Type B pancreatic cell (in vitro differentiated cells): ENCODE results near the gene CIPC. TPM values are rescaled to one million over a fixed set of nuclear protein-coding genes. Genes with fewer than 3 reads are reported as not detected.
A peak's percentile ranks its signal among the peaks of the same experiment; 100 is the strongest.

ENCODE experiments used
- DNase-seq: peaks from one replicate; pipeline ENCODE4 v3.0.0; 2021; ENCODE audit warnings: mixed read lengths; ENCODE audit not compliant: unreplicated experiment; ENCODE audit errors: extremely low spot score
- H3K27ac Mint-ChIP-seq: 2 replicates; pipeline ENCODE4 v1.8.0; 2021; ENCODE audit warnings: mild to moderate bottlenecking, mixed read lengths
- H3K27me3 Mint-ChIP-seq: 2 replicates; pipeline ENCODE4 v1.8.0; 2021; ENCODE audit warnings: mixed read lengths
- H3K36me3 Mint-ChIP-seq: 2 replicates; pipeline ENCODE4 v1.8.0; 2021; ENCODE audit warnings: mixed read lengths
- H3K4me1 Mint-ChIP-seq: one replicate; pipeline ENCODE4 v1.8.0; 2021; ENCODE audit warnings: mixed read lengths; ENCODE audit not compliant: unreplicated experiment
- H3K4me3 Mint-ChIP-seq: 2 replicates; pipeline ENCODE4 v1.8.0; 2021; ENCODE audit warnings: mild to moderate bottlenecking, mixed read lengths
- H3K9me3 Mint-ChIP-seq: 2 replicates; pipeline ENCODE4 v1.8.0; 2021; ENCODE audit warnings: mixed read lengths
- CTCF ChIP-seq: fragments of 200-600 bp; sonication (generic); conservative IDR thresholded peaks from 2 replicates; pipeline ENCODE4 v1.5.0; 2021; ENCODE audit warnings: antibody characterized with exemption, mild to moderate bottlenecking
- total RNA-seq: library from RNA; stranded (reverse); gene quantifications from 2 replicates; pipeline ENCODE4 v1.2.1, GENCODE V29; 2021; ENCODE audit warnings: low replicate concordance

The CIPC gene
- total RNA-seq, 1 donor from 2014 or later: 27.2 TPM

DNA sequence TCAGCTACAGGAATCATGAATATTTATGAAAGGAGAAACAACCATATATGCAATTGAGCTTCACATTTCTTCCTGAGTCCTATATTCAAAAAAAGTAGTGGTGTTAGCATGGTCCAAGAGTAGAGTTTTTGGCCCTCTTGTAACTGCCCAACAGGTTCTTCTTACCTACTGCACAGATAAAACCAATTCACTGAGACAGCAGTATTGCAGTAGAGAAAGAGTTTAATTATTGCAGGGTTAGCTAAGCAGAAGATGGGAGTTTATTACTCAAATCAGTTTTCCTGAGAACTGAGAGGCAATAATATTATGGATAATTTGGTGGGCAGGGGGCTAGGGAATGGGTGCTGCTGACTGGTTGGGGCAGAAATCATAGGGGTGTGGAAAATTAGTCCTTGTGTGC, 6.5 kb upstream of the CIPC start:
- DNase-seq: no peak
- no peak for TF ChIP-seq CTCF
- Mint-ChIP-seq H3K36me3 (peaks cover 4% of the 10 kb centered on the region), H3K4me3 (no peak overlapping the region), H3K27ac (no peak overlapping the region), H3K27me3 (no peaks in the 10 kb centered on the region), H3K4me1 (peaks cover 21% of the 10 kb centered on the region), H3K9me3 (peaks cover 8% of the 10 kb centered on the region)

DNA sequence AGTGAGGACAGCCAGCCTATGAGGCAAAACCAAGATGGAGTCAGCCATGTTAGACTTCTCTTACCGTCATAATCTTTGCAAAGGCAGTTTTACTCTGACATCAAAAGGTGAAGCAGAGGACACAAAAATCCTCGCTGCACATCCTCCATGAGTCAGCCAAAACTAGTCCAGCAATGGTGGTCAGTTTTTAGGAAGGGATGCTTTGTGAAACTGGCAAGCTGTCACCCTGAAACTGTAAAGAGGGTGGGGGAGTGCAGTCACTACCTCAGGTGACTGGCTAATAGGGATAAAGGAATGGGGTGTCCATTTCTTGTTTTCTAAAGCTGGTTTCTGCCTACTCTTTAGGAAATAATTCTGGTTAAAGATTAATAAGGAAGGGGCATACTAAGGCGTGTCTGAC, 5.4 kb upstream of the CIPC start:
- H3K27me3 Mint-ChIP-seq: no peaks in the 10 kb centered on the region
- no peak for TF ChIP-seq CTCF
- H3K4me3 Mint-ChIP-seq: no peak overlapping the region
- DNase-seq: no peak
- peak overlapping the region; percentile 80 for H3K27ac Mint-ChIP-seq
- H3K4me1 Mint-ChIP-seq: peaks cover 24% of the 10 kb centered on the region
- peaks cover 4% of the 10 kb centered on the region for H3K36me3 Mint-ChIP-seq
- H3K9me3 Mint-ChIP-seq: peaks cover 8% of the 10 kb centered on the region

- H3K4me1 Mint-ChIP-seq: peaks cover 29% of the 10 kb centered on the region
- H3K36me3 Mint-ChIP-seq: peaks cover 3% of the 10 kb centered on the region
- peak; percentile 95 for TF ChIP-seq CTCF
- H3K27ac Mint-ChIP-seq: peak overlapping the region; percentile 93
- H3K27me3 Mint-ChIP-seq: no peaks in the 10 kb centered on the region
- DNase-seq: peak; percentile 81
- H3K9me3 Mint-ChIP-seq: peaks cover 8% of the 10 kb centered on the region
- H3K4me3 Mint-ChIP-seq: peak overlapping the region; percentile 82
Observed at GRCh38 chr14:77094672-77095284, 3.3 kb upstream of the CIPC start.

- Mint-ChIP-seq H3K4me1 (peaks cover 38% of the 10 kb centered on the region), H3K4me3 (peak overlapping the region; percentile 90), H3K9me3 (no peaks in the 10 kb centered on the region), H3K27me3 (no peaks in the 10 kb centered on the region), H3K36me3 (no peaks in the 10 kb centered on the region), H3K27ac (peak overlapping the region; percentile 97)
- no peak for DNase-seq
- TF ChIP-seq CTCF: no peak
Observed at GRCh38 chr14:77097006-77097699, 905 bp upstream of the CIPC start.

- peak; percentile 72 for DNase-seq
- Mint-ChIP-seq H3K27me3 (no peaks in the 10 kb centered on the region), H3K27ac (peak overlapping the region; percentile 97), H3K4me3 (peak overlapping the region; percentile 90), H3K4me1 (peaks cover 38% of the 10 kb centered on the region), H3K9me3 (no peaks in the 10 kb centered on the region), H3K36me3 (no peaks in the 10 kb centered on the region)
- no peak for TF ChIP-seq CTCF
Observed at GRCh38 chr14:77098529-77099353, 683 bp downstream of the CIPC start.
